Measurements from ENCODE around the gene TRIM27. TPM values are rescaled to one million over a fixed set of nuclear protein-coding genes. Genes with fewer than 3 reads are reported as not detected.
"Not testable (repeated sequence)": the region's sequence is repeated elsewhere in the genome, so short reads cannot be mapped to it uniquely, and the experiment has no call there.

TRIM27 gene
- total and polyA plus RNA-seq, 10 of the 15 experiments (the other 5 are each of a cell fraction or from before 2014, with no cell fraction given): 18.5 to 74.7 (median 58.0) TPM

DNA sequence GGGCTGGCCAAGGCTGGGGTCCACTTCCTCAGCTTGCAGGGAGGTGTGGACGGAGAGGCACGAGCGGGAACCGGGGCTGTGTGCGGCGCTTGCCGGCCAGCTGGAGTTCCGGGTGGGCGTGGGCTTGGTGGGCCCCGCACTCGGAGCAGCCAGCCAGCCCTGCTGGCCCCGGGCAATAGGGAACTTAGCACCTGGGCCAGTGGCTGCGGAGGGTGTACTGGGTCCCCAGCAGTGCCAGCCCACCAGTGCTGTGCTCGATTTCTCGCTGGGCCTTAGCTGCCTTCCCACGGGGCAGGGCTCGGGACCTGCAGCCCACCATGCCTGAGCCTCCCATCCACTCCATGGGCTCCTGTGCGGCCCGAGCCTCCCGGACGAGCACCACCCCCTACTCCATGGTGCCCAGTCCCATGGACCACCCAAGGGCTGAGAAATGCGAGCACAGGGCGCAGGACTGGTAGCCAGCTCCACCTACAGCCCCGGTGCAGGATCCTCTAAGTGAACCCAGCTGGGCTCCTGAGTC lies 34.1 kb upstream of the TRIM27 start:
- FAIRE-seq; H4K20me1 ChIP-seq (ENCODE audit: control insufficient read depth, insufficient read depth); H3K4me3 ChIP-seq; ATAC-seq; H3K9me3 ChIP-seq (replicated peaks; ENCODE audit: control insufficient read depth, insufficient read depth, low read length); H3K4me1 ChIP-seq (ENCODE audit: control insufficient read depth, insufficient read depth, low read length); DNase-seq (ENCODE audit: low read depth, low spot score); RAD21 ChIA-PET (ENCODE audit: unreplicated experiment); in situ Hi-C loops (cut with MboI); H2AFZ ChIP-seq (ENCODE audit: control insufficient read depth, low read depth, low read length); H3K9ac ChIP-seq (ENCODE audit: control insufficient read depth, insufficient read depth, low read length); H3K27me3 ChIP-seq (replicated peaks in 1 of 2; ENCODE audit: control insufficient read depth in 2 of 2, insufficient read depth in 2 of 2, low read length in 1 of 2); POLR2A ChIA-PET; intact Hi-C loops (cut with micrococcal nuclease; ENCODE audit: unreplicated experiment); H3K79me2 ChIP-seq (ENCODE audit: control insufficient read depth, insufficient read depth, low read length); BruUV-seq (replicated peaks); H3K27ac ChIP-seq (ENCODE audit: control insufficient read depth, insufficient read depth); CTCF ChIA-PET; H3K4me2 ChIP-seq (ENCODE audit: control insufficient read depth, insufficient read depth); H3K36me3 ChIP-seq (ENCODE audit: control insufficient read depth in 2 of 2, insufficient read depth in 2 of 2, low read length in 1 of 2): not testable (repeated sequence)
- SMC1A ChIA-PET (ENCODE audit: uncharacterized antibody, unreplicated experiment): interaction anchor here (0.8 kb wide), 1 partner anchor 68 kb away, joined by 4 read pairs; no protein-coding TSS in a partner anchor
- WGBS (ENCODE audit: insufficient coverage, insufficient replicate concordance, low lambda C conversion rate, missing lambda C conversion rate): 63% methylated on average over 17 of the region's 24 CpGs

DNA sequence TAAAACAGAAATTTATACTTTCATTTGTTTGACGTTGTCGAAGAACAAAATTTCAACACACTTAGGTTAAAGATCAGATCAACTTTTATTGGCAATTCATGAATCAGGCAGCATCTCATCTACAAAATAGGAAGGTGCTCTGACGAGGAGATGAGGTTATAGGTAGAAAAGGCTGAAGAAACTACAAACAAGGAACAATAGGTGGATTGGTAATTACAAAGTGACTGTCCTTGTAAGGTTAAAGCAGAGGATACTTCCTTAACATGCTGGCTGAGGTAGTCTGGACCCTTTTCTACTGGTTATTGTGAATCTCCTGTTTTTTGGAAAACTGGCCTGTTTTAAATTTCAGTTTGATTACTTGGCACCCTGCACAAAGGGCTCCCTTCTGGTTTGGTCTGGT lies 32.5 kb upstream of the TRIM27 start:
- ATAC-seq (no peak), FAIRE-seq (no peak), DNase-seq (ENCODE audit: low read depth, low spot score) (no peak)
- SMC1A ChIA-PET (ENCODE audit: uncharacterized antibody, unreplicated experiment): no interaction called here
- RAD21 ChIA-PET (ENCODE audit: unreplicated experiment): no interaction called here
- Histone ChIP-seq H3K9me3 (replicated peaks; ENCODE audit: control insufficient read depth, insufficient read depth, low read length) (no peaks in the 10 kb centered on the region; the same call in 2 of the 3 replicates), H2AFZ (ENCODE audit: control insufficient read depth, low read depth, low read length) (no peak overlapping the region), H3K4me1 (ENCODE audit: control insufficient read depth, insufficient read depth, low read length) (no peaks in the 10 kb centered on the region), H4K20me1 (ENCODE audit: control insufficient read depth, insufficient read depth) (no peaks in the 10 kb centered on the region), H3K9ac (ENCODE audit: control insufficient read depth, insufficient read depth, low read length) (no peak overlapping the region), H3K79me2 (ENCODE audit: control insufficient read depth, insufficient read depth, low read length) (no peaks in the 10 kb centered on the region), H3K27ac (ENCODE audit: control insufficient read depth, insufficient read depth) (no peak overlapping the region), H3K27me3 (replicated peaks in 1 of 2; ENCODE audit: control insufficient read depth in 2 of 2, insufficient read depth in 2 of 2, low read length in 1 of 2) (no peaks in the 10 kb centered on the region), H3K36me3 (ENCODE audit: control insufficient read depth in 2 of 2, insufficient read depth in 2 of 2, low read length in 1 of 2) (no peaks in the 10 kb centered on the region), H3K4me2 (ENCODE audit: control insufficient read depth, insufficient read depth) (no peak overlapping the region), H3K4me3 (no peak overlapping the region)
- in situ Hi-C loops (cut with MboI) (no loop called here), intact Hi-C loops (cut with micrococcal nuclease; ENCODE audit: unreplicated experiment) (no loop called here)
- BruUV-seq (replicated peaks): no TSS peak
- CTCF ChIA-PET: no interaction called here
- POLR2A ChIA-PET: interaction anchor here (0.6 kb wide), 1 partner anchor 68 kb away, joined by 3 read pairs; no protein-coding TSS in a partner anchor
- 69% methylated on average over 3 of the region's 3 CpGs for WGBS (ENCODE audit: insufficient coverage, insufficient replicate concordance, low lambda C conversion rate, missing lambda C conversion rate)
- TF ChIP-seq, protein P1, sequence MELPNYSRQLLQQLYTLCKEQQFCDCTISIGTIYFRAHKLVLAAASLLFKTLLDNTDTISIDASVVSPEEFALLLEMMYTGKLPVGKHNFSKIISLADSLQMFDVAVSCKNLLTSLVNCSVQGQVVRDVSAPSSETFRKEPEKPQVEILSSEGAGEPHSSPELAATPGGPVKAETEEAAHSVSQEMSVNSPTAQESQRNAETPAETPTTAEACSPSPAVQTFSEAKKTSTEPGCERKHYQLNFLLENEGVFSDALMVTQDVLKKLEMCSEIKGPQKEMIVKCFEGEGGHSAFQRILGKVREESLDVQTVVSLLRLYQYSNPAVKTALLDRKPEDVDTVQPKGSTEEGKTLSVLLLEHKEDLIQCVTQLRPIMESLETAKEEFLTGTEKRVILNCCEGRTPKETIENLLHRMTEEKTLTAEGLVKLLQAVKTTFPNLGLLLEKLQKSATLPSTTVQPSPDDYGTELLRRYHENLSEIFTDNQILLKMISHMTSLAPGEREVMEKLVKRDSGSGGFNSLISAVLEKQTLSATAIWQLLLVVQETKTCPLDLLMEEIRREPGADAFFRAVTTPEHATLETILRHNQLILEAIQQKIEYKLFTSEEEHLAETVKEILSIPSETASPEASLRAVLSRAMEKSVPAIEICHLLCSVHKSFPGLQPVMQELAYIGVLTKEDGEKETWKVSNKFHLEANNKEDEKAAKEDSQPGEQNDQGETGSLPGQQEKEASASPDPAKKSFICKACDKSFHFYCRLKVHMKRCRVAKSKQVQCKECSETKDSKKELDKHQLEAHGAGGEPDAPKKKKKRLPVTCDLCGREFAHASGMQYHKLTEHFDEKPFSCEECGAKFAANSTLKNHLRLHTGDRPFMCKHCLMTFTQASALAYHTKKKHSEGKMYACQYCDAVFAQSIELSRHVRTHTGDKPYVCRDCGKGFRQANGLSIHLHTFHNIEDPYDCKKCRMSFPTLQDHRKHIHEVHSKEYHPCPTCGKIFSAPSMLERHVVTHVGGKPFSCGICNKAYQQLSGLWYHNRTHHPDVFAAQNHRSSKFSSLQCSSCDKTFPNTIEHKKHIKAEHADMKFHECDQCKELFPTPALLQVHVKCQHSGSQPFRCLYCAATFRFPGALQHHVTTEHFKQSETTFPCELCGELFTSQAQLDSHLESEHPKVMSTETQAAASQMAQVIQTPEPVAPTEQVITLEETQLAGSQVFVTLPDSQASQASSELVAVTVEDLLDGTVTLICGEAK (IDR thresholded peaks at IDR 0.05; ENCODE audit: borderline replicate concordance): no peak
- TF ChIP-seq CHD2 (IDR thresholded peaks at IDR 0.05; ENCODE audit: borderline replicate concordance, low read depth, low read length): no peak
- TF ChIP-seq IKZF1 (conservative IDR thresholded peaks at IDR 0.05): no peak
- TF ChIP-seq POLR2A (IDR thresholded peaks at IDR 0.05; ENCODE audit: low read depth, low read length): no peak
- no peak for TF ChIP-seq GATAD2B (conservative IDR thresholded peaks at IDR 0.05; ENCODE audit: low read depth)
- no peak for TF ChIP-seq ZNF384 (IDR thresholded peaks at IDR 0.05; ENCODE audit: borderline replicate concordance, low read depth, low read length)
- TF ChIP-seq, protein P2, sequence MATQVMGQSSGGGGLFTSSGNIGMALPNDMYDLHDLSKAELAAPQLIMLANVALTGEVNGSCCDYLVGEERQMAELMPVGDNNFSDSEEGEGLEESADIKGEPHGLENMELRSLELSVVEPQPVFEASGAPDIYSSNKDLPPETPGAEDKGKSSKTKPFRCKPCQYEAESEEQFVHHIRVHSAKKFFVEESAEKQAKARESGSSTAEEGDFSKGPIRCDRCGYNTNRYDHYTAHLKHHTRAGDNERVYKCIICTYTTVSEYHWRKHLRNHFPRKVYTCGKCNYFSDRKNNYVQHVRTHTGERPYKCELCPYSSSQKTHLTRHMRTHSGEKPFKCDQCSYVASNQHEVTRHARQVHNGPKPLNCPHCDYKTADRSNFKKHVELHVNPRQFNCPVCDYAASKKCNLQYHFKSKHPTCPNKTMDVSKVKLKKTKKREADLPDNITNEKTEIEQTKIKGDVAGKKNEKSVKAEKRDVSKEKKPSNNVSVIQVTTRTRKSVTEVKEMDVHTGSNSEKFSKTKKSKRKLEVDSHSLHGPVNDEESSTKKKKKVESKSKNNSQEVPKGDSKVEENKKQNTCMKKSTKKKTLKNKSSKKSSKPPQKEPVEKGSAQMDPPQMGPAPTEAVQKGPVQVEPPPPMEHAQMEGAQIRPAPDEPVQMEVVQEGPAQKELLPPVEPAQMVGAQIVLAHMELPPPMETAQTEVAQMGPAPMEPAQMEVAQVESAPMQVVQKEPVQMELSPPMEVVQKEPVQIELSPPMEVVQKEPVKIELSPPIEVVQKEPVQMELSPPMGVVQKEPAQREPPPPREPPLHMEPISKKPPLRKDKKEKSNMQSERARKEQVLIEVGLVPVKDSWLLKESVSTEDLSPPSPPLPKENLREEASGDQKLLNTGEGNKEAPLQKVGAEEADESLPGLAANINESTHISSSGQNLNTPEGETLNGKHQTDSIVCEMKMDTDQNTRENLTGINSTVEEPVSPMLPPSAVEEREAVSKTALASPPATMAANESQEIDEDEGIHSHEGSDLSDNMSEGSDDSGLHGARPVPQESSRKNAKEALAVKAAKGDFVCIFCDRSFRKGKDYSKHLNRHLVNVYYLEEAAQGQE (IDR thresholded peaks at IDR 0.05; ENCODE audit: low read depth, low read length): no peak
